GM10266 (cell line): Measurements from ENCODE around the gene IQCE.

Source experiments
- DNase-seq: peaks from one replicate; pipeline ENCODE4 v3.0.0; 2012; ENCODE audit errors: extremely low spot score
- TF ChIP-seq, protein P1 (sequence below): IDR thresholded peaks from 2 replicates; pipeline ENCODE4 v1.5.1; 2012; ENCODE audit warnings: mild to moderate bottlenecking, low read depth; ENCODE audit not compliant: control insufficient read depth, insufficient read depth; ENCODE audit errors: missing control alignments

Gene IQCE

DNA sequence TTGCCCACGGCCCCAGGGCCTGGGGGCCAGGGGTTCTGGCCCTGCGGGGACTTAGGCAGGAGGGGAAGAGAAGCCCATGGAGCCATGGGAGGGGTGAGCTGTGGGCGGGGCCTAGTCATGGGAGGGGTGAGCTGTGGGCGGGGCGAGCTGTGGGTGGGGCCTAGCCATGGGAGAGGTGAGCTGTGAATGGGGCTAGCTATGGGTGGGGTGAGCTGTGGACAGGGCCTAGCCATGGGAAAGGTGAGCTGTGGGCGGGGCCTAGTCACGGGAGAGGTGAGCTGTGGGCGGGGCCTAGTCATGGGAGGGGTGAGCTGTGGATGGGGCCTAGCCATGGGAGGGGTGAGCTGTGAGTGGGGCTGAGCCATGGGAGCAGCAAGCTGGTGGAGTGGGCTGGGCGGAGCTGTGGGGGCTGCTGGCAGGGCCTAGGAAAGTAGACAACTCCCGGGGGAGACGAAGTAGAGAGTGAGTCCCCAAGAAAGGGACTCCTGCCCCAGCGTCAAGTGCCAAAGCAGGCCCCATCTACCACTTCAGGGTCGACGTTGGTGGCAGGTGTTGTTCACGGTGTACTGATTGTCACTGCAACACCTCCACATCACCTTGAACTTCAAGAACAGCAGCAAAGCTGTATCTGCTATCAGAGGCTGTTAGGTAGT lies 53.8 kb downstream of the IQCE start:
- DNase-seq = no peak
- TF ChIP-seq, protein P1, sequence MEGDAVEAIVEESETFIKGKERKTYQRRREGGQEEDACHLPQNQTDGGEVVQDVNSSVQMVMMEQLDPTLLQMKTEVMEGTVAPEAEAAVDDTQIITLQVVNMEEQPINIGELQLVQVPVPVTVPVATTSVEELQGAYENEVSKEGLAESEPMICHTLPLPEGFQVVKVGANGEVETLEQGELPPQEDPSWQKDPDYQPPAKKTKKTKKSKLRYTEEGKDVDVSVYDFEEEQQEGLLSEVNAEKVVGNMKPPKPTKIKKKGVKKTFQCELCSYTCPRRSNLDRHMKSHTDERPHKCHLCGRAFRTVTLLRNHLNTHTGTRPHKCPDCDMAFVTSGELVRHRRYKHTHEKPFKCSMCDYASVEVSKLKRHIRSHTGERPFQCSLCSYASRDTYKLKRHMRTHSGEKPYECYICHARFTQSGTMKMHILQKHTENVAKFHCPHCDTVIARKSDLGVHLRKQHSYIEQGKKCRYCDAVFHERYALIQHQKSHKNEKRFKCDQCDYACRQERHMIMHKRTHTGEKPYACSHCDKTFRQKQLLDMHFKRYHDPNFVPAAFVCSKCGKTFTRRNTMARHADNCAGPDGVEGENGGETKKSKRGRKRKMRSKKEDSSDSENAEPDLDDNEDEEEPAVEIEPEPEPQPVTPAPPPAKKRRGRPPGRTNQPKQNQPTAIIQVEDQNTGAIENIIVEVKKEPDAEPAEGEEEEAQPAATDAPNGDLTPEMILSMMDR = no peak

DNA sequence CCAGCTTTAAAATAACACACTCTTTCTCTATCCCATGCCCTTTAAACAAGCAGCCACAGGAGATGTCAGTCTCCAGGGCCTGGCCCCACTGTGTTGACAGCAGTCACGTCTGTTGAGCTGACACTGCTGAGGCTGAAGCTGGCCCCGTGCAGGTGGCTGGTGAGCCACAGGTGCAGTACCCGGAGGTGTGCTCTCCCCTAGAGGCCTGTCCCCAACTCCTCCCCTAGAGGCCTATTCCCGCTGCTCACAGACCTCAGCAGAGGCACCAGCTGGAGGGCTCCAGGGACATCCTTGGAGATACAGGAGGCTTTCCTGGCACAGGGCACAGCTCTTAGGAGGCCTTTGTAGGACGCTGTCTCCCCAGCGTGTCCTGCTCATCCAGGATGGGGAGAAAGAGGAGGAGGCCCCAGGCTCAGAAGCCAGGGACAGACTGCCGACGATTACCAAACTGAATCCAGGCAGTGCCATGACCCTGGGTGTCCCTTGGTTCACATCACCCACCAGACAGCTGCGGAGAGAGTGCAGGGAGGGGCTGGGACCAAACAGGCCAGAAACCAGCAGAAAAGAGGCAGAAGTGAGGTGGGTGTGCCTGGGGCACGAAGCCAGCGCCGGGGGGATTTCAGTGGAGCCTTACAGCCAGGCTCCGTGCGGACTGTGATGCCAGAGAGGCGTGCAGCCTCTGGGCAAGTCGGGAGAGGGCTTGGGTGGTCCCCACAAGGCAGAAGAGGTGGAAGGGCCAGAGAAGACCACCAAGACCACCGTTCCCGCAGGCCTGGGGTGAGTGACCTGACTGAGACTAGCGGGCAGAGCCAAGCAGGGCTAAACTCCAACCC lies 54.5 kb downstream of the IQCE start:
- DNase-seq = no peak

DNA sequence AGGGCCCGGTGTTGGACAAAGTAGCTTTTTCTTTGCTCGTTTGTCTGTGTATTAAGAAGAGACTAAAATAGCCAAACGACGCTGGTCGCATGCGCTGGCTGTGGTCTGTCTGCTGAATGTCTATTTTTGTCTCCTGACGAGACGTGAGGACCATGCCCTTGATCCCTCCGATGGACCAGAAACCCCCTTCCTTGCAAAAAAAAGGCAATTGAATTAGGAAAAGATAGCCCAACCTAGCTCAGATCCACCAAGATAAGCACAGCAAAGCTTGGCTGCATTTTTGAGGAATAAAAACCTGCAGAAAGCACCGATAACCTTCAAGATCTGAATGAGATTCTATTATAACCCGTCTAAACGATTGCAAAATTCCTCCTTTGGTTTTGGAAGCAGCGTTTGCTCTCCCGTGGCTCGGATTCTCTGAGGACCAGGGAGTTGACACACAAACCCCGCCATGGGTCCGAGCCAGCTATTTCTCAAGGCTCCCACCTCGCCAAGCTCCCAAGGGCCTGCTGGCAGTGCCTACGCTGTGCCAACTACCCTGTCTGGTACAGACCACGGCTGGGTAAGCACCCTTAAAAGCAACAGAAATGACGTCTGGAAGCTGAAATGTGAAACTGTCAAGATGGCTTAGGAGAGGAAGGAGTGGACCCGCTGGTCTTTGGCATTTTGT lies 55.3 kb downstream of the IQCE start:
- TF ChIP-seq, protein P1 = no peak
- no peak for DNase-seq

More for the DNA sequence above, 54.5 kb downstream of the IQCE start:
- TF ChIP-seq, protein P1 = no peak

DNA sequence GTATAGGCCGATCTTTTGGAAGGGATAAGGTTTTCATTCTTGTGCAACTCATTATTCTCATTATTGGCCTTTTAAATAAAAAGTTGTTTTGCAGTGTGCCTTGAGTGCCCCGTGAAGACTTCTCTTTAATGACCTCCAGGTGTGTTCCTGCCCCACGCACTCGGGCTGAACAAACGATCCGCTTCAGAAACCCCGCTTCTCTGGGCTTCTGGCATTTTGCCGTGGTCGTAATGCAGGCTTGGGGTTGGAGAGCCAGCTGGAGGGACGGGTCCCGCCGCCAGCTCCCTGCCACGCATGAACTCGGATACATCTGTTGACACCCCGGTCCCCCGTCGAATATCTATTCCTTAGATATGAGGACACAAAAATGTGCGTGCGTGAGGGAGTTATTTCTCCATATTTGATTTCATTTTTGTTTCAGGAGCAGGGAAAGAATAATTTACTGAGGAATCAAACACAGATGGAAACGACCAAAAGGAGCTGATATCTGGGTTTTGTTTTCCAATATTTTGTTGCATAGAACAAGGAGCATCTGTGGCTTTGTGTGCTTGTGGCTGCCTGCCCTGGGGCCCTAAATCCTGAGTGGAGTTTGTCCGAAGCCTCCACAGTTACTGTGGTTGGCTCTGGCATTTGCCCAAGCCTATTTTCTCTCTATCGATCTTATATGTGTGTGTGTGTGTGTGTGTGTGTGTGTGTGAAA lies 56.0 kb downstream of the IQCE start:
- DNase-seq = no peak
- TF ChIP-seq, protein P1 = no peak

DNA sequence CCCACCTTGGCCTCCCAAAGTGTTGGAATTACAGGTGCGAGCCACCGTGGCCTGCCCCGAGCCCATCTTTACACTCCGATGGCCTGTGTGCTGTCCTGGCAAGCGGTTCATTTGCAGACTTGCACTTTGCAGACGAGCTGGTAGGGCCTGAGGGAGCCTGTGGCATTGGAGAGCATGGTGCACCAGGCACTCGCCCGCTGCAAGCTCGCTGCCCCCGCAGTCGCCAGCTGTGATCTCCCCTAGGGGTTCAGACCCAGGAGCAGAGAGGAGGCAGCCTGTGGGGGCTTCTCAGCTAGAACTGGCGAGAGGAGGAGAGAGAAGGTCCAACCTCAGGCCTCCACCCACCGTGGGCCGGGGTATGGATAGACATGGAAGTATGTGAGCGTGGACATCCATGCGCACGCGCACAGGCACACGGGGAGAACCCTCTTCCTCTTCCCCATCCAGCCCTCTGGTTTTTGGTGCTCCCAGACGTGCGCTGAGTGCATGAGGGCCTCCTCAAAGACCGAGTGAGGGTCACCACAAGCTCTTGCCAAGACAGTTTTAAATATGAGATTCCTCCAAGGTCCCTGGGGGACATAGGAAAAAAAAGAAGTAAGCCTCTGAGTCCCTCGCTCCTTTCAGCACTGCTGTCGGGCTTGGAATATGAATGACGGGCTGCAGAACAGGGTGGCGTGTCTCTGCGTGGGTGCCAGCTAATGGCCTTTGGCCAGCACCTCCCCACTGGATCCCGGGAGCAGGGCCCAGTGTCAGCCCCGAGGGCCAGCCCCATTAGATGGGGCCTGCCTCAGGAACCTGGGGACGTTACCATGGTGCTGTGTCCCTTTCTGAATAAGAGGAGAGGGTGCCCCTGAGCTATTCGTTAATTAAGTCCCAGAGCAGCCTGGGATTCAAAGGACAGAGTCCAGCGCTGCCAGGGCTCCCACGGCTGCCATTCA lies 57.9 kb downstream of the IQCE start:
- DNase-seq = no peak
- TF ChIP-seq, protein P1 = no peak

DNA sequence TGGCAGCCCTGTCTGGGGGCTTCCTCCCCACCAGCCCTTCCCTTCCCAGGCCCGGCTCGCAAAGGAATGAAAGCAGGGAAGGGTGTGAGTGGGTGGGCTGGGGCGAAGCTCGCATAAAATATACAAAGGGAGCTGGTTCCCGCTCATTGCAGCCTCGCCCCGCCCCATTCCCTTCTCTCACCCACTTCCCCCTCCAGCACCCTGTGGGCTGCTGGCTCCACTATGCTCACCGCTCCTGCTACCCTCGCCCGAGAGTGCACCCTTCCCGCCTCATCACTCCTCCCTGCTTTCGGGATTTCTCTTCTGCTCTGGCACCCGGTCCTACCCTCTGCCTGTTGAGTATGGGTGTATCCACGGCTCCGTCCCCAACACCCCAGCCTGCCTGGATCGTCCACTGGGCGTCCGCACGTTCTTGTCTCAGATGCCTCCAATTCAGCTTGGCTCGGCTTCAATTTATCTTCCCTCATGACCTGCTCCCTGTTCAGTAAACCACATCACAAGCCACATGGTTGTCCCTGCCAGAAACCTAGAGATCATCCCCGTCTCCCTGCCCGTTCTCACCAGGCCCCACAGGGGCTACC lies 58.6 kb downstream of the IQCE start:
- TF ChIP-seq, protein P1 = no peak
- no peak for DNase-seq
